SH-SY5Y (cell line): ENCODE data around the gene WFDC1.

Source experiments
- GATA2 ChIP-seq: IDR thresholded peaks from 2 replicates; pipeline ENCODE4 v1.6.1; 2011; ENCODE audit warnings: mild to moderate bottlenecking, low read depth, low read length
- GATA3 ChIP-seq: IDR thresholded peaks from 2 replicates; pipeline ENCODE4 v1.6.1; 2011; ENCODE audit warnings: low read depth, mild to moderate bottlenecking, low read length, moderate library complexity

GRCh38 chr16:84275585-84276151 is 19.0 kb upstream of the WFDC1 start:
- TF ChIP-seq GATA2 (no peak), GATA3 (no peak)
